ENCODE results near the gene DSE. TPM values are rescaled to one million over a fixed set of nuclear protein-coding genes. Genes with fewer than 3 reads are reported as not detected.

Gene DSE
- total RNA-seq, 4 donors from 2014 or later = 12.6 to 71.8 (median 16.2) TPM

DNA sequence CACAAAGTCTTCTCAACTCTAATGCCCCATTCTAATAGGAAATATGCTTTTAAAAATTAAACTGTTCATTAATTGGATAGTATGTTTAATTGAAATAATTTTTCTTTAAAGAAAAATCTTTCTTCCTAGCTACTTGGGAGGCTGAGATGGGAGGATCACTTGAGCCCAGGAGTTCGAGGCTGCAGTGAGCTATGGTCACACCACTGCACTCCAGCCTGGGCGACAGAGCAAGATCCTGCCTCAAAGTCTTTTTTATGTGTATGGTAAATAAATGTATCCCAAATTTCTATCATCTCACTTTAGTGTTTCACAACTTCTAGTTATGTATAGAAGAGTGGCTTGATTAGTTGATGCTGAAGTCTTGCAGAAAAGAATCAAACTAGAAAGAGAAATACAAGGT, 4.5 kb downstream of the DSE start:
- Histone ChIP-seq H3K27me3 (no peaks in the 10 kb centered on the region), H3K36me3 (no peaks in the 10 kb centered on the region), H3K9me3 (no peaks in the 10 kb centered on the region), H3K4me3 (no peak overlapping the region), H3K4me1 (no peaks in the 10 kb centered on the region), H3K27ac (no peak overlapping the region)
- DNase-seq = no peak
- TF ChIP-seq POLR2A (IDR thresholded peaks at IDR 0.05) (no peak), CTCF (IDR thresholded peaks at IDR 0.05) (no peak)

DNA sequence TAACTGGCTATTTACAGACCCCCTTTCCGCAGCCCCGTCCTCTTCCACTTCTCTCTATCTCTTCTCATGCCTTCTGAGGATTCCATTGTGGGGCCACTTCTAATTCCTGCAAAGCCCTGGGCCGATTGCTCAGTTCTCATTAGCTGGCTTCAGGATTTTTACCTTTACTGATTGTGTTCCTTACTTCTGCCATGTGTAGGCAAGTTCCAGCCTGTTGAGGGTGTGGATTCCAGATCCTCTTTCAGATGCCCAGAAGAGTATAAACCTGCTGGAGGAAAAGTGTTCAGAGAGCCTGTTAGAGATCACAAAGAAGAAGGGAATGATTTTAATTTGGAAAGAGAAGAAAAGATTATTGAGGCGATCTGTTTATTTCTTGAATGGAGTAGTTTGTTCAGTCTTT, 5.4 kb downstream of the DSE start:
- no peaks in the 10 kb centered on the region for H3K36me3 ChIP-seq
- H3K27ac ChIP-seq = no peak overlapping the region
- peaks cover 0 to 8% (median 0%) of the 10 kb centered on the region in 4 donors for H3K4me1 ChIP-seq
- no peak overlapping the region for H3K4me3 ChIP-seq
- no peaks in the 10 kb centered on the region for H3K9me3 ChIP-seq
- no peak for TF ChIP-seq POLR2A (IDR thresholded peaks at IDR 0.05)
- TF ChIP-seq CTCF (IDR thresholded peaks at IDR 0.05) = no peak
- H3K27me3 ChIP-seq = no peaks in the 10 kb centered on the region
- DNase-seq = no peak

- no peak for DNase-seq
- Histone ChIP-seq H3K27ac (no peak overlapping the region), H3K4me1 (peaks cover 0 to 11% (median 0%) of the 10 kb centered on the region in 4 donors), H3K36me3 (no peaks in the 10 kb centered on the region), H3K4me3 (no peak overlapping the region), H3K9me3 (no peaks in the 10 kb centered on the region), H3K27me3 (no peaks in the 10 kb centered on the region)
- no peak for TF ChIP-seq POLR2A (IDR thresholded peaks at IDR 0.05)
- no peak for TF ChIP-seq CTCF (IDR thresholded peaks at IDR 0.05)
These were observed 9.0 kb downstream of the DSE start for GRCh38 chr6:116379764-116380163.

GRCh38 chr6:116380346-116380745, 9.6 kb downstream of the DSE start:
- peaks cover 0 to 11% (median 0%) of the 10 kb centered on the region in 4 donors for H3K4me1 ChIP-seq
- H3K9me3 ChIP-seq = no peaks in the 10 kb centered on the region
- no peak for TF ChIP-seq CTCF (IDR thresholded peaks at IDR 0.05)
- no peak for TF ChIP-seq POLR2A (IDR thresholded peaks at IDR 0.05)
- H3K27me3 ChIP-seq = no peaks in the 10 kb centered on the region
- H3K36me3 ChIP-seq = no peaks in the 10 kb centered on the region
- no peak overlapping the region for H3K4me3 ChIP-seq
- DNase-seq = no peak
- H3K27ac ChIP-seq = no peak overlapping the region

DNA sequence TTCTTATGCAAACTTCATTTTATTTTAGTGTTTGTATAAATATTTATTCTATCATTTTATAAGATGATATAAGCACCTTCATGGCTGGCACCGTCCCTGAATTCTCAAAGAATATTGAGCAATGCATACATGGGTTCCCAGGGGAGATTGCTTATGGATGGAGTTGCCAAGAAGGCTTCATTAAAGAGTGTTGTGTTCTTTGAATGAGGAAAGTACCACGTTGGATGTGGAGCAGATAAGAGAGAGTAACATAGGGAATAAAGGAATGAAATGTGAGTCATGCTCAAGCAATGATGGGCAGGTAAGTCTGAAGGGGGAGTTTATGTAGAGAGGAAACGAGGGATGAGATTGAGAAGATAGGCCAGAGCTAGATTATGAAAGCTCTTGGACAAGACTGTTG, 10.3 kb downstream of the DSE start:
- no peak for TF ChIP-seq CTCF (IDR thresholded peaks at IDR 0.05)
- TF ChIP-seq POLR2A (IDR thresholded peaks at IDR 0.05) = no peak
- no peak overlapping the region for H3K4me3 ChIP-seq
- peaks cover 0 to 11% (median under 1%) of the 10 kb centered on the region in 4 donors for H3K4me1 ChIP-seq
- H3K27me3 ChIP-seq = no peaks in the 10 kb centered on the region
- no peaks in the 10 kb centered on the region for H3K9me3 ChIP-seq
- H3K36me3 ChIP-seq = no peaks in the 10 kb centered on the region
- no peak for DNase-seq
- no peak overlapping the region for H3K27ac ChIP-seq

DNA sequence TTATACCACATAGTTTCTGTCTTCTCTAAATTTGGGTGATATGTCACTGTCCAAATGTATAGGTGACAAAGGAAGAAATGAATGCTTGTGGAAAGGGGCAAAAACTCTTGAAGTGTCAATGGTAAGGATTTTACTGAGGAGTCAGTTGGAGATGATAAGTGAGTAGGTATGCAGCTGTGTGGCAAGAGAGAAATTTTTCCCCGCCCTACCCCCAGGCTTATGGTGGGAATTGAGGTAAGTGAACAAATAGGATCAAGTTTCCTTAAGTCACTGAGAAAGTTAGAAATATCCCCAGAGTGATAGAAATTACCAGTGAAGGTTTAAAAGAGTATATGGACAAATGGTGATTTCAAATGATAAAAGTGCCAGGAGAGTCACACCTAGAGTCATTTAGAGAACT, 11.8 kb downstream of the DSE start:
- Histone ChIP-seq H3K4me1 (peaks cover 0 to 11% (median 3%) of the 10 kb centered on the region in 4 donors), H3K36me3 (no peaks in the 10 kb centered on the region), H3K4me3 (no peak overlapping the region), H3K9me3 (no peaks in the 10 kb centered on the region), H3K27ac (no peak overlapping the region), H3K27me3 (no peaks in the 10 kb centered on the region)
- DNase-seq = no peak
- TF ChIP-seq CTCF (IDR thresholded peaks at IDR 0.05) (no peak), POLR2A (IDR thresholded peaks at IDR 0.05) (no peak)
